OCI-LY7 (cell line): ENCODE measurements around the gene SHC2. TPM values are rescaled to one million over a fixed set of nuclear protein-coding genes. Genes with fewer than 3 reads are reported as not detected.

Experiments used
- BruUV-seq: library from RNA; stranded (reverse); fragments of 400-500 nt; replicated peaks from 2 replicates; lab custom pipeline; 2021; lab: Mats Ljungman, UMichigan
- CTCF ChIA-PET: fragments of 300-600 bp; sonication (Branson Sonifier 250); formaldehyde crosslinking; loops from one replicate; lab custom pipeline; 2022; ENCODE audit warnings: antibody characterized with exemption; ENCODE audit not compliant: unreplicated experiment; lab: Charles Lee
- POLR2A ChIA-PET: fragments of 300-600 bp; sonication (Branson Sonifier 250); formaldehyde crosslinking; loops from one replicate; lab custom pipeline; 2022; ENCODE audit warnings: antibody characterized with exemption; lab: Charles Lee
- DNase-seq: peaks from one replicate; pipeline ENCODE4 v3.0.0-alpha.2; 2015; ENCODE audit warnings: low spot score
- H2AFZ ChIP-seq: fragments of 200-600 bp; sonication (generic), shearing (Covaris generic); 2 replicates; pipeline ENCODE4 v1.6.1; 2014; ENCODE audit warnings: mild to moderate bottlenecking, antibody characterized with exemption, low read length, moderate library complexity
- H3K27ac ChIP-seq: fragments of 200-600 bp; sonication (generic); 2 replicates; pipeline ENCODE4 v1.5.1; 2014; ENCODE audit warnings: mixed run types, low read depth, mild to moderate bottlenecking, moderate library complexity, low read length, inconsistent platforms; ENCODE audit not compliant: poor library complexity, severe bottlenecking
- H3K36me3 ChIP-seq: fragments of 200-600 bp; sonication (generic); 2 replicates; pipeline ENCODE4 v1.6.1; 2014; ENCODE audit warnings: mild to moderate bottlenecking, antibody characterized with exemption, low read length, moderate library complexity, mixed read lengths; ENCODE audit not compliant: insufficient read depth
- H3K4me1 ChIP-seq: fragments of 200-600 bp; sonication (generic); 2 replicates; pipeline ENCODE4 v1.5.1; 2014; ENCODE audit warnings: mild to moderate bottlenecking, low read length; ENCODE audit not compliant: insufficient read depth, poor library complexity, severe bottlenecking
- H3K4me2 ChIP-seq: fragments of 200-600 bp; sonication (generic); 2 replicates; pipeline ENCODE4 v1.6.1; 2014; ENCODE audit warnings: mild to moderate bottlenecking, low read length
- H3K4me3 ChIP-seq: fragments of 200-600 bp; sonication (generic); 2 replicates; pipeline ENCODE4 v1.5.1; 2014; ENCODE audit warnings: mild to moderate bottlenecking, low read depth, low read length; ENCODE audit not compliant: poor library complexity, severe bottlenecking
- H3K79me2 ChIP-seq: fragments of 200-600 bp; sonication (generic); 2 replicates; pipeline ENCODE4 v1.6.1; 2016; ENCODE audit warnings: low read depth, mild to moderate bottlenecking, low read length, moderate library complexity, mixed read lengths; ENCODE audit not compliant: insufficient read depth
- H3K9me2 ChIP-seq: fragments of 200-600 bp; sonication (generic); 2 replicates; pipeline ENCODE4 v1.6.1; 2016; ENCODE audit warnings: mild to moderate bottlenecking, low read length, mixed read lengths; ENCODE audit not compliant: insufficient read depth
- H3K9me3 ChIP-seq: fragments of 200-600 bp; sonication (generic); 2 replicates; pipeline ENCODE4 v1.6.1; 2014; ENCODE audit warnings: mild to moderate bottlenecking, mixed run types, low read length, mixed read lengths
- H4K20me1 ChIP-seq: fragments of 200-600 bp; sonication (generic); 2 replicates; pipeline ENCODE4 v1.6.1; 2014; ENCODE audit warnings: mild to moderate bottlenecking, antibody characterized with exemption, low read length, moderate library complexity, mixed read lengths; ENCODE audit not compliant: insufficient read depth
- EZH2phosphoT487 ChIP-seq: fragments of 200-600 bp; sonication (generic); IDR thresholded peaks from 2 replicates; pipeline ENCODE4 v1.6.1; 2018; ENCODE audit warnings: low read depth, borderline replicate concordance, mild to moderate bottlenecking, mixed run types, antibody characterized with exemption, low read length, moderate library complexity, mixed read lengths
- intact Hi-C: fragments of 100-400 bp; cut with micrococcal nuclease; formaldehyde crosslinking; loops from one replicate; pipeline ENCODE4 v1.10.0; 2022; ENCODE audit not compliant: unreplicated experiment
- total RNA-seq, 2 experiments: library from RNA; depleted of rRNA in 1 of 2; stranded (reverse); fragments of >200 nt in 1 of 2; shearing (Covaris generic) in 1 of 2; gene quantifications; 2 replicates each; pipeline ENCODE4 v1.2.3, GENCODE V29; 2014 to 2022
- TF ChIP-seq, protein P1 (sequence below): fragments of 200-600 bp; sonication (generic); conservative IDR thresholded peaks from 2 replicates; pipeline ENCODE4 v1.5.1; 2014; ENCODE audit warnings: mild to moderate bottlenecking, antibody characterized with exemption, low read length, moderate library complexity, mixed read lengths

The SHC2 gene
- total RNA-seq, 2 experiments from 2014 or later: 0.28 to 0.65 TPM

DNA sequence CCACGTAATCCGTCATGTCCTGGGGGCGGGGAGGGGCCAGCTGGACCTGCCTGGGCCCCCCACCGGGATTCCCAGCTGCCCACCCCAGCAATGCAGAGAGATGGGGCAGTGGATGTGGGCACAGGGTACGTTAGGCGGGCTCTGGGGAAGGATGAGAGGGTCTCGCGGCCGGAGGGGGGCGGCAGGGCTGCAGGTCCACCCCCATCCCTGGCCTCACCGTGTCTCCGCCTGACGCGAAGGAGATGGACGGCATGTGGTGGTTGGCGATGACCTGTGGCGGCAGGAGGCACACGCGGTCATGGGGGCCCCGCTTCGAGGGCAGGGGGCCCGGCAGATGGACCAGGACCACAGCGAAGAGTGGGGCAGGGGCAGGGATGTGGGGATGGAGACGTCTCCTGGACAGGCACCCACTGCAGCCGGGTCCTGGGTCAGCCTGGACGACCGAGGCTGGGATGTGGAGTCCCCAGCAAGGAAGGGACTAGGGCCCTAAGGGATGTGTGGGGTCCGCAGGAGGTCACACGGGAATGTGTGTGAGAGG is 24.4 kb downstream of the SHC2 start:
- H3K36me3 ChIP-seq: no peaks in the 10 kb centered on the region
- H3K79me2 ChIP-seq: no peaks in the 10 kb centered on the region
- no TSS peak for BruUV-seq
- TF ChIP-seq, protein P1, sequence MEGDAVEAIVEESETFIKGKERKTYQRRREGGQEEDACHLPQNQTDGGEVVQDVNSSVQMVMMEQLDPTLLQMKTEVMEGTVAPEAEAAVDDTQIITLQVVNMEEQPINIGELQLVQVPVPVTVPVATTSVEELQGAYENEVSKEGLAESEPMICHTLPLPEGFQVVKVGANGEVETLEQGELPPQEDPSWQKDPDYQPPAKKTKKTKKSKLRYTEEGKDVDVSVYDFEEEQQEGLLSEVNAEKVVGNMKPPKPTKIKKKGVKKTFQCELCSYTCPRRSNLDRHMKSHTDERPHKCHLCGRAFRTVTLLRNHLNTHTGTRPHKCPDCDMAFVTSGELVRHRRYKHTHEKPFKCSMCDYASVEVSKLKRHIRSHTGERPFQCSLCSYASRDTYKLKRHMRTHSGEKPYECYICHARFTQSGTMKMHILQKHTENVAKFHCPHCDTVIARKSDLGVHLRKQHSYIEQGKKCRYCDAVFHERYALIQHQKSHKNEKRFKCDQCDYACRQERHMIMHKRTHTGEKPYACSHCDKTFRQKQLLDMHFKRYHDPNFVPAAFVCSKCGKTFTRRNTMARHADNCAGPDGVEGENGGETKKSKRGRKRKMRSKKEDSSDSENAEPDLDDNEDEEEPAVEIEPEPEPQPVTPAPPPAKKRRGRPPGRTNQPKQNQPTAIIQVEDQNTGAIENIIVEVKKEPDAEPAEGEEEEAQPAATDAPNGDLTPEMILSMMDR: no peak
- TF ChIP-seq EZH2phosphoT487: no peak
- DNase-seq: no peak
- H4K20me1 ChIP-seq: no peaks in the 10 kb centered on the region
- no peak overlapping the region for H3K27ac ChIP-seq
- CTCF ChIA-PET: no interaction called here
- H3K4me2 ChIP-seq: no peak overlapping the region
- H2AFZ ChIP-seq: no peak overlapping the region
- no peak overlapping the region for H3K4me3 ChIP-seq
- intact Hi-C loops: no loop called here
- POLR2A ChIA-PET: no interaction called here
- H3K9me3 ChIP-seq: no peaks in the 10 kb centered on the region
- H3K4me1 ChIP-seq: no peaks in the 10 kb centered on the region
- no peaks in the 10 kb centered on the region for H3K9me2 ChIP-seq

DNA sequence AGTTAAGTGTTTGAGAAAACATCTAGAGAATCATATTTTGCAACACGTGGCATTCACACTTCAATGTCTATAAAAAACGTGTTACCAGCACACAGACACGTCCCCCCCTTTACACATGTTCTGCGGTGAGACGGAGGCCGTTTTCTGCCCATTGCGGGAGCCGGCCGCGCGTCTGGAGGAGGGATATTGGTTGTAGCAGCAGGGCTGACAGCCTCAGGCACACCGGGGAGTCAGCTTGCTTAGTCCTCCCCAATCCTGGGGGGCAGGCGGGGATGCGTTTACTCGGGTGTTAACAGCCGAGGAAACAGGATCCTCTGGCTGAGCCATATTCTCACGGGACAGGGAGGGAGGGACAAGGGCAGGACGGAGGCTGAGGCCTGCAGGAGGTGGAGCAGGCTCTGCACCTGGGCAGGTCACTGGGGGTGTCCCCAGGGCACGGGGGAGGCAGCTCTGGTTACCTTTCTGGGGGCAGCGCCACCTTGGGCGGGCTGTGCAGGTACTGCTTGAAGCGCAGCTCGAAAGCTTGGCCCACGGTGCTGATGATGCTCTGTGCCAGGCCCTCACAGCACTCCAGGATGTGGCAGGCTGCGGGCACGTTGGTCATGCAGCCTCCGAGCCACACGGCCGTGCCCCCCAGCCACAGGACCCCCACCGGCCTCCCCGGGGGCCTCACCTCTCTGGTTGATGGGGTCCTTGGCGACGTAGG is 25.0 kb downstream of the SHC2 start:
- no peaks in the 10 kb centered on the region for H3K9me2 ChIP-seq
- no peaks in the 10 kb centered on the region for H4K20me1 ChIP-seq
- no peak for TF ChIP-seq EZH2phosphoT487
- TF ChIP-seq, protein P1: no peak
- no peaks in the 10 kb centered on the region for H3K4me1 ChIP-seq
- ChIA-PET CTCF (no interaction called here), POLR2A (no interaction called here)
- no peak overlapping the region for H3K4me2 ChIP-seq
- no peaks in the 10 kb centered on the region for H3K9me3 ChIP-seq
- no TSS peak for BruUV-seq
- no peak overlapping the region for H3K4me3 ChIP-seq
- H3K79me2 ChIP-seq: no peaks in the 10 kb centered on the region
- H3K27ac ChIP-seq: no peak overlapping the region
- H3K36me3 ChIP-seq: no peaks in the 10 kb centered on the region
- intact Hi-C loops: no loop called here
- no peak overlapping the region for H2AFZ ChIP-seq
- DNase-seq: no peak

DNA sequence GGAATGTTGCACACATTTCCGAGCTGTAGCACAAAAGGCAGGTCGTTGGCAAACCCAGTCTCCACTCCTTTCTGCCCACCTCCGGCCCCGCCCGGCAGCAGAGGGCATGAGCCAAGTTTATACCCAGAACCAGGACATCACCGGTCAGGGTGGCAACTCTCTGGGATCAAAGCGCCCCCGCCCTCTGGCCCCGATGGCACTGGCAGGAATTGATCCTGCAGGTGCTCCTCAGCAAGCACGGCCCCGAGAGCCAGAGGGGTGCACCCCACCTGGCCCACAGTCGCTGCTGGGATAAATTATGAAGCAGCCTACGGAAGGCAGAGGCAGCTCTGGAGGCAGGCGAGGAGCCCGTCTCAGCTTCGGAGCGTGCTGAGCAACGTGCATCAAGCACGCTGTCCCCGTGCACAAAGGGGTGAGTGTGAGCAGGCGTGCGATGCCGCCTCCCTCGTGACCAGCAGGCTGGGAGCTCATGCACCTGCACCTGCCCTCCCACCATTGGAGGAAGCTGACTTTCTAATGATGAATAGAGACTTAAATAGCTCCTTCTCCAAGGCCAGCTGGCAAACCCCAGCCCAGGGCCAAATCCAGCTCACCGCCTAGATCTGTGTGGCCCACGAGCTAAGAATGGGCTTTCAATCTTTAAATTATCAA is 25.7 kb downstream of the SHC2 start:
- no peak overlapping the region for H3K4me3 ChIP-seq
- TF ChIP-seq EZH2phosphoT487: no peak
- TF ChIP-seq, protein P1: no peak
- H2AFZ ChIP-seq: no peak overlapping the region
- ChIA-PET CTCF (no interaction called here), POLR2A (no interaction called here)
- no TSS peak for BruUV-seq
- no peaks in the 10 kb centered on the region for H3K4me1 ChIP-seq
- no peaks in the 10 kb centered on the region for H4K20me1 ChIP-seq
- DNase-seq: no peak
- H3K27ac ChIP-seq: no peak overlapping the region
- no peaks in the 10 kb centered on the region for H3K36me3 ChIP-seq
- H3K9me2 ChIP-seq: no peaks in the 10 kb centered on the region
- no peaks in the 10 kb centered on the region for H3K79me2 ChIP-seq
- intact Hi-C loops: no loop called here
- no peaks in the 10 kb centered on the region for H3K9me3 ChIP-seq
- no peak overlapping the region for H3K4me2 ChIP-seq
